NCI-H128 (cell line): ENCODE measurements around the gene KRTAP13-2.

ENCODE experiments used
- DNase-seq: peaks from one replicate; lab custom pipeline; 2025; ENCODE audit not compliant: unreplicated experiment; lab: John Stamatoyannopoulos, UW

Gene KRTAP13-2

DNA sequence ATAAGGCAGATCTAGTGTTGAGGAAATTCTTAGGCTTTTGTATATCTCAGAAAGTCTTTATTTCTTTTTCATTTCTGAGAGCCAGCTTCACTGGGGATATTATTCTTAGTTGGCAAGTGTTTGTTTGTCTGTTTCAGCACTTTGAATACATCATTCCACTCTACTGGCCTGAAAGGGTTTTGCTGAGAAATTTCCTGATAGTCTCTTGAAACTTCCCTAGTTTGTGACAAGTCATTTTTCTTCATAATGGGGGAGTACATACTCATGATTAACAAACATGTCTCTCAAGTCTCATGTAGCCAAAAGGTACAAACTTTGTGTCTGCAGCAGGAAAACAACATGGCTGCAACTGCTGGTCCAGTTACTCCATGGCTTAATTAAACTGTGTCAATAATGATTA, 45.7 kb downstream of the KRTAP13-2 start:
- DNase-seq, result no peak
